Measurements from ENCODE around the gene TGFBRAP1.
"Not testable (repeated sequence)": the region's sequence is repeated elsewhere in the genome, so short reads cannot be mapped to it uniquely, and the experiment has no call there.

The TGFBRAP1 gene

GRCh38 chr2:105271393-105272045 lies 58.0 kb downstream of the TGFBRAP1 start:
- DNase-seq: no peak

GRCh38 chr2:105269426-105269825 lies 60.1 kb downstream of the TGFBRAP1 start:
- DNase-seq: no peak

GRCh38 chr2:105262651-105263091 lies 66.9 kb downstream of the TGFBRAP1 start:
- DNase-seq: no peak

GRCh38 chr2:105261061-105261460 lies 68.5 kb downstream of the TGFBRAP1 start:
- no peak for DNase-seq

GRCh38 chr2:105258835-105259350 lies 70.6 kb downstream of the TGFBRAP1 start:
- DNase-seq: no peak

GRCh38 chr2:105257981-105258380 lies 71.6 kb downstream of the TGFBRAP1 start:
- DNase-seq: no peak

- DNase-seq: no peak
Measured at GRCh38 chr2:105256431-105257047, 73.0 kb downstream of the TGFBRAP1 start.

GRCh38 chr2:105255979-105256378 lies 73.6 kb downstream of the TGFBRAP1 start:
- no peak for DNase-seq

GRCh38 chr2:105254531-105255210 lies 74.9 kb downstream of the TGFBRAP1 start:
- no peak for DNase-seq

GRCh38 chr2:105252271-105252670 lies 77.3 kb downstream of the TGFBRAP1 start:
- no peak for DNase-seq

- DNase-seq: not testable (repeated sequence)
Measured at GRCh38 chr2:105251016-105251648, 78.4 kb downstream of the TGFBRAP1 start.

- DNase-seq: no peak
Measured at GRCh38 chr2:105249891-105250290, 79.6 kb downstream of the TGFBRAP1 start.

- no peak for DNase-seq
Measured at GRCh38 chr2:105249181-105249580, 80.4 kb downstream of the TGFBRAP1 start.

GRCh38 chr2:105248316-105249070 lies 81.0 kb downstream of the TGFBRAP1 start:
- DNase-seq: no peak

- no peak for DNase-seq
Measured at GRCh38 chr2:105244451-105244850, 85.1 kb downstream of the TGFBRAP1 start.

GRCh38 chr2:105243961-105244360 lies 85.6 kb downstream of the TGFBRAP1 start:
- DNase-seq: no peak

GRCh38 chr2:105242286-105242993 lies 87.1 kb downstream of the TGFBRAP1 start:
- DNase-seq: no peak

GRCh38 chr2:105241443-105241842 lies 88.1 kb downstream of the TGFBRAP1 start, which contains the start of gene GPR45:
TSS of gene GPR45 (plus strand) at chr2:105241743. CDS start at chr2:105241859, 116 bp downstream.
- no peak for DNase-seq

GRCh38 chr2:105239924-105240323 lies 89.6 kb downstream of the TGFBRAP1 start:
- DNase-seq: no peak

- DNase-seq: no peak
Measured at GRCh38 chr2:105238664-105239240, 90.8 kb downstream of the TGFBRAP1 start.

- no peak for DNase-seq
Measured at GRCh38 chr2:105237045-105237765, 92.3 kb downstream of the TGFBRAP1 start.

Data from effector CD4-positive, alpha-beta T cell (primary cell).